Esophagus (tissue), 2 donors: ENCODE measurements around the gene C5orf24. TPM values are rescaled to one million over a fixed set of nuclear protein-coding genes. Genes with fewer than 3 reads are reported as not detected.
"Not testable (repeated sequence)": the region's sequence is repeated elsewhere in the genome, so short reads cannot be mapped to it uniquely, and the experiment has no call there.

Experiments
- H3K27ac ChIP-seq, 2 donors: one replicate each; pipeline ENCODE4 v1.5.1; 2013; ENCODE audit warnings: low read depth in 2 of 2, mild to moderate bottlenecking in 2 of 2, inconsistent platforms in 1 of 2, low read length in 1 of 2, moderate library complexity in 1 of 2
- H3K27me3 ChIP-seq, 2 donors: one replicate each; pipeline ENCODE4 v1.6.1; 2013; ENCODE audit warnings: low read length in 2 of 2, control low read depth in 1 of 2, mild to moderate bottlenecking in 1 of 2; ENCODE audit not compliant: insufficient read depth in 2 of 2, control insufficient read depth in 1 of 2
- H3K36me3 ChIP-seq, 2 donors: one replicate each; pipeline ENCODE4 v1.6.1; 2013; ENCODE audit warnings: low read length in 1 of 2; ENCODE audit not compliant: control insufficient read depth in 2 of 2, insufficient read depth in 2 of 2
- H3K4me1 ChIP-seq, 2 donors: one replicate each; pipeline ENCODE4 v1.6.1; 2013; ENCODE audit warnings: low read length in 1 of 2; ENCODE audit not compliant: control insufficient read depth in 2 of 2, insufficient read depth in 2 of 2
- H3K4me3 ChIP-seq, 2 donors: one replicate each; pipeline ENCODE4 v1.5.1; 2013; ENCODE audit warnings: low read length in 2 of 2, mild to moderate bottlenecking in 2 of 2, low read depth in 1 of 2, moderate library complexity in 1 of 2
- H3K9me3 ChIP-seq, 2 donors: one replicate each; pipeline ENCODE4 v1.6.1; 2013; ENCODE audit warnings: mild to moderate bottlenecking in 2 of 2, low read depth in 1 of 2, low read length in 1 of 2, moderate library complexity in 1 of 2; ENCODE audit not compliant: control insufficient read depth in 2 of 2, insufficient read depth in 1 of 2
- WGBS, 2 donors: extraction: QIAGEN DNeasy Blood & Tissue Kit; methylation state at CpG; one replicate each; pipeline ENCODE4 v1.1.7; 2013; 5-methylcytosine and 5-hydroxymethylcytosine counted together
- polyA plus RNA-seq, 2 donors: library from polyadenylated mRNA; stranded (reverse); fragments of 200-250 nt; gene quantifications; one replicate each; pipeline ENCODE4 v1.2.3, GENCODE V29; 2013
- donor health status: healthy with polysubstance abuse.
- donor health status: Bipolar disorder and iron deficiency.

The C5orf24 gene
- polyA plus RNA-seq, 2 donors: 9.0 to 12.3 TPM

DNA sequence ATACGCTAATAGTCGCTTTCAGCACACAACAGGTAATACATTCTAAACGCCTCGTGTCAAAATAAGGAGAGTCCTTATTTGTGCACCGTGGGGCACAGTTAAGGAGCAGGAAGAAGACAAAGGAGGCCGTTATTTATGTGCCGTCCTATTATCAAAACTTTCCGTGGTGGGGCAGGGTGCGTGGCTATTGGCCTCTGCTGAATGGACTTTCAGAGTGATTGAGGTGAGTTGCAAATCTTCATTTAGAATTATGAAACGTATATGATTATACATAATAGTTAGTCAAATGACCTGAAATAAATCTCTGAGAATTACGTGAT lies 833 bp downstream of the C5orf24 start:
- Histone ChIP-seq H3K9me3 (no peaks in the 10 kb centered on the region), H3K36me3 (peaks cover 0 to 4% of the 10 kb centered on the region in 2 donors), H3K27me3 (no peaks in the 10 kb centered on the region), H3K4me3 (peak overlapping the region; percentile 85 to 96), H3K27ac (peak overlapping the region; percentile 93 to 97), H3K4me1 (peaks cover 0 to 3% of the 10 kb centered on the region in 2 donors)
- 1% methylated on average over 11 of the region's 11 CpGs for WGBS, 2 donors

DNA sequence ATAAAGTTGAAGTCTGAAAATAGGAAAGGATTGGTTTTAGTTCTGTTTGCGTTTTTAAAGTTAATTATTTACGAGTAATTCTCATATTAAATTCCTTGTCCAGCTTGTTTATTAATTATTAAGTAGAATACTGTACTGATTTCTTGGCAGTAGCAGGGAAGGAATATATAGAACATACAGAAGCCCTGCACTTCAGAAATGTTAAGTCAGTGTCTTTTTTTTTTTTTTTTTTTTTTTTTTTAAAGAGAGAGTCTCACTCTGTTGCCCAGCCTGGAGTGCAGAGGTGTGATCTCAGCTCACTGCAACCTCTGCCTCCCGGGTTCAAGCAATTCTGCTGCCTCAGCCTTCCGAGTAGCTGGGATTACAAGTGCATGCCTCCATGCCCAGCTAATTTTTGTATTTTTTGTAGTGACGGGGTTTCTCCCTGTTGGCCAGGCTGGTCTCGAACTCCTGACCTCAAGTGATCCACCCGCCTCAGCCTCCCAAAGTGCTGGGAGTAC lies 3.7 kb downstream of the C5orf24 start:
- WGBS, 2 donors: 78 to 86% methylated on average over 7 of the region's 7 CpGs

DNA sequence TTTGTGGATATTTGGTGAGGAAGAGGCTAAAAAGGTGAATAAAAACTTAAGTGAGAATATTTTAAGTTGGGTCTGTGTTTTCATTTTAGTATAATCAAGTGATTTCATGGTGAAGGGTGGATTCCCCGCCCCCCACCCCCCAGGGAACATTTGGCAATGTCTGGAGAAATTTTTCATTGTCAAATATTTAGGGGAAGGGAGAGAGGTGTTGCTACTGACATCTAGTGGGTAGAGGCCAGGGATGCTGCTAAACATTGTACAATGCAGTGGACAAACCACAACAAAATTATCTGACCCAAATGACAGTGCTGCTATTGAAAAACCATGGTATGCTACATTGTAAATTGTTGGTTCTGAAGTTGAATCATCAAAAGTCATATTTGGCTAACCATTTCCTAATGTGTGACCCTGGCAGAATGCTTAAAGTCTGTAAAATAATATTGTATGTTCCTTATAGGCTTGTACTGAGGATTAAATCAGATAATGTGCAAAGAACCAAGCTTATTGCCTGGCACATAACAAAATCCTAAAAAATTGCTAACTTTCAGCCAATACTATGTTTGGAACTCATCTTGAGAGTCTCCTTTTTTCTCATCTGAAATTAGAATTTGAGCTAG lies 5.6 kb downstream of the C5orf24 start:
- peaks cover 0 to 3% of the 10 kb centered on the region in 2 donors for H3K4me1 ChIP-seq
- H3K36me3 ChIP-seq: peaks cover 7 to 10% of the 10 kb centered on the region in 2 donors
- 58 to 65% methylated on average over 1 of the region's 1 CpG for WGBS, 2 donors

More for the DNA sequence above, 3.7 kb downstream of the C5orf24 start:
- H3K4me1 ChIP-seq, H3K9me3 ChIP-seq, H3K27ac ChIP-seq, H3K27me3 ChIP-seq, H3K4me3 ChIP-seq, H3K36me3 ChIP-seq: not testable (repeated sequence)

DNA sequence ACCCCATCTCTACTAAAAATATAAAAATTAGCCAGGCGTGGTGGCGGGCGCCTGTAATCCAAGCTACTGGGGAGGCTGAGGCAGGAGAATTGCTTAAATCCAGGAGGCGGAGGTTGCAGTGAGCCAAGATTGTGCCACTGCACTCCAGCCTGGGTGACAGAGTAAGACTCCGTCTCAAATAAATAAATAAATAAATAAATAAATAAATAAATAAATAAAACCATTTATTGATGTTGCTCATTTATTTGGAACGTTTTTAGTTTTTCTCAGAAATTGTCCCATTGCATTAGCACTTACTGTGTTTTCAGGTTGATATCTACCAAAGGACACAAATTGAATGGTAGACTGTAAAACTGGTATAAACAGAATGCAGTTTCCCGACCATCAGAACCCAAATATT lies 10.7 kb downstream of the C5orf24 start:
- H3K36me3 ChIP-seq, H3K4me3 ChIP-seq, H3K4me1 ChIP-seq, H3K27ac ChIP-seq, H3K27me3 ChIP-seq, H3K9me3 ChIP-seq: not testable (repeated sequence)
- 91 to 93% methylated on average over 7 of the region's 7 CpGs for WGBS, 2 donors

More for the DNA sequence above, 5.6 kb downstream of the C5orf24 start:
- H3K9me3 ChIP-seq: no peaks in the 10 kb centered on the region
- H3K27me3 ChIP-seq: no peaks in the 10 kb centered on the region
- H3K4me3 ChIP-seq: no peak overlapping the region
- no peak overlapping the region for H3K27ac ChIP-seq

DNA sequence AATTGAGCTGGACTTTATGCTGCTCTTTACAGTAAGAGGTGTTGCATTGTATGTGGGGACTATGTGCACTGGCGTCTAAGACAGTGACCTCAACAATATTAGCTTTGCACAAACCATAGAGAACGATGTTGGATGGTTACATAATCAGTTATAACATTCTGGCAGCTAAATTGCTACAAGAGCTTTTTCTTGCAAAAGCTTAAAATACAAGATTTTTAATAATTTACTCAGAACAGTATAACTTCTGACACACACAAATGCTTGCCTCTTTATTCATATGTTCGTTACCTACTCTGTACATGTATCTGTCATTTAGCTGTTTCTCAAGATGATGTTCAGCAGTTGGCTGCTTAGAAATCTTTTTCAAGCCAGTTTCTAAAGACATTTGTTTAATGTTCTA lies 11.6 kb downstream of the C5orf24 start:
- WGBS, 2 donors: 62 to 66% methylated on average over 3 of the region's 3 CpGs
- Histone ChIP-seq H3K4me1 (no peaks in the 10 kb centered on the region), H3K9me3 (no peaks in the 10 kb centered on the region), H3K4me3 (no peak overlapping the region), H3K27me3 (no peaks in the 10 kb centered on the region), H3K27ac (no peak overlapping the region), H3K36me3 (peaks cover 6 to 7% of the 10 kb centered on the region in 2 donors)

DNA sequence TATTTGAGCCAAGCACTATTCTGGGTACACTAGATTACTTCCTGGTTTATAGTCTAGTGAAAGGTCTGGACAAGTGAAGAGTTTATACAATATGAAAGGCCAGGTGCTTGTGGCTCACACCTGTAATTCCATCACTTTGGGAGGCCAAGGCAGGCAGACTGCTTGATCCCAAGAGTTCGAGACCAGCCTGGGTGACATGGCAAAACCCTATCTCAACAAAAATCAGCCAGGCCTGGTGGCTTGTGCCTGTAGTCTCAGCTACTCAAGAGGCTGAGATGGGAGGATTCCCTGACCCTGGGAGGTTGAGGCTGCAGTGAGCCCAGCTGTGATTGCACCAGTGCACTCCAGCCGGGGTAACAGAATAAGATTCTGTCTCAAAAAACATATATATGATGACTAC lies 18.9 kb downstream of the C5orf24 start:
- H3K4me3 ChIP-seq: no peak overlapping the region
- 95 to 96% methylated on average over 2 of the region's 2 CpGs for WGBS, 2 donors
- H3K4me1 ChIP-seq: no peaks in the 10 kb centered on the region
- no peak overlapping the region for H3K27ac ChIP-seq
- H3K36me3 ChIP-seq: no peaks in the 10 kb centered on the region
- H3K9me3 ChIP-seq: no peaks in the 10 kb centered on the region
- no peaks in the 10 kb centered on the region for H3K27me3 ChIP-seq

DNA sequence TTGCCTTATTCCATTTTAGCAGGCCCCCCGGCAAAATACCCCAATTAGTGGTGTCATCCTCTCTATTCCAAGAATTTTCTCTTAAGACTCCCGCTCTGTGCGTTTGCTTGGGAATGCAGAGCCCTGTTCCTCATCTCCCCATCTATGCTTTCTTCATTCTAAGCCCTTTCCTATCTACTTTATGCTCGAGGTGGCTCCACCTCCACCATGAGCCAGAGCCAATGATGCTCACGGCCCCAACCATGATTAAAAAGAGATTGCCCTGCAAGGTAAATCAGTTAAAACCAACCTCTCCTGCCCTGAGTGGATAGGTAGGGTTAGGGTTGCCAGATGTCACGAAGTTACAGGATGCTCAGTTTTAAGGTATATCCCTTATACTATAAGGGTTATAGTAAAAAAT lies 27.7 kb downstream of the C5orf24 start:
- Histone ChIP-seq H3K4me1 (peaks cover 6 to 8% of the 10 kb centered on the region in 2 donors), H3K27ac (peak overlapping the region in 1 of 2 donors; percentile 85), H3K36me3 (no peaks in the 10 kb centered on the region), H3K4me3 (peak overlapping the region in 1 of 2 donors; percentile 68), H3K9me3 (no peaks in the 10 kb centered on the region), H3K27me3 (no peaks in the 10 kb centered on the region)
- WGBS, 2 donors: 78 to 79% methylated on average over 6 of the region's 6 CpGs

DNA sequence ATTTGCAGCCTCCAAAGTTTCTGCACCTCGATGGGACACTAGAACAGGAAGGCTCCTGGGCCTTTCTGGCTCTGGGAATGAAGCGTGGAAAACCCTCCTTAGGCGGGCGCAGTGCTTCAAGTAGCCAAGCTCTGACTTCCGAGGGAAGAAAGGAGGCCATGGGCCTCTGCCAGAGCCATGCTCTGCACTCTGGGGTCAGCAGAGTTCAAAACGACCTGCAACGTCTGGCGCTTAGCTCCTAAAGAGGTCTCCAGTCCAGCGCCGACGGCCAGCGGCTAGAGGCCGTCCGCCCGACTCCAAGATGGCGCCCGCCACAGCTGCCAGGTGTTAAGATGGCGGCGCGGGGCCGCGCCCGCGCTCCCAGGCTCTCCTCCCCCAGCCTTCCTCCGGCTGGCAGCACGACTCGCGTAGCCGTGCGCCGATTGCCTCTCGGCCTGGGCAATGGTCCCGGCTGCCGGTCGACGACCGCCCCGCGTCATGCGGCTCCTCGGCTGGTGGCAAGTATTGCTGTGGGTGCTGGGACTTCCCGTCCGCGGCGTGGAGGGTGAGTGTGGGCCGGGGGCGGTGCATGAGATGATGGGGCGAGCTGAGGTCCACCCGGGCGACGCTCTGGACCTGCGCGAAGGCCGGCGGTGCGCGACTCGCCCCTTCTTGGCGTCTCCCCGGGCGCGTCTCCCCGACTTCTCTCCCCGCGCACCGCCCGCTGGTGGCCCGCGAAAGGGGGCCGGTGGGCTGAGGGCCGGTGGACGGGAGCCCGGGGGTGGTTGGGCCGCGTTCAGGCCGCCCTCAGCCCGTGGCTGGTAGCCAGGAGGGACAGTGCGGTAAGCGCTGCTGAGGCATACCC lies 28.4 kb downstream of the C5orf24 start, which contains the start of gene TXNDC15:
TSS of gene TXNDC15 (plus strand) at position 385 of the 844 bp plus-strand sequence. CDS start at position 442, 57 bp downstream.
- 2 to 4% methylated on average over 66 to 79 of the region's 79 CpGs for whole genome bisulfite sequencing, 2 donors

DNA sequence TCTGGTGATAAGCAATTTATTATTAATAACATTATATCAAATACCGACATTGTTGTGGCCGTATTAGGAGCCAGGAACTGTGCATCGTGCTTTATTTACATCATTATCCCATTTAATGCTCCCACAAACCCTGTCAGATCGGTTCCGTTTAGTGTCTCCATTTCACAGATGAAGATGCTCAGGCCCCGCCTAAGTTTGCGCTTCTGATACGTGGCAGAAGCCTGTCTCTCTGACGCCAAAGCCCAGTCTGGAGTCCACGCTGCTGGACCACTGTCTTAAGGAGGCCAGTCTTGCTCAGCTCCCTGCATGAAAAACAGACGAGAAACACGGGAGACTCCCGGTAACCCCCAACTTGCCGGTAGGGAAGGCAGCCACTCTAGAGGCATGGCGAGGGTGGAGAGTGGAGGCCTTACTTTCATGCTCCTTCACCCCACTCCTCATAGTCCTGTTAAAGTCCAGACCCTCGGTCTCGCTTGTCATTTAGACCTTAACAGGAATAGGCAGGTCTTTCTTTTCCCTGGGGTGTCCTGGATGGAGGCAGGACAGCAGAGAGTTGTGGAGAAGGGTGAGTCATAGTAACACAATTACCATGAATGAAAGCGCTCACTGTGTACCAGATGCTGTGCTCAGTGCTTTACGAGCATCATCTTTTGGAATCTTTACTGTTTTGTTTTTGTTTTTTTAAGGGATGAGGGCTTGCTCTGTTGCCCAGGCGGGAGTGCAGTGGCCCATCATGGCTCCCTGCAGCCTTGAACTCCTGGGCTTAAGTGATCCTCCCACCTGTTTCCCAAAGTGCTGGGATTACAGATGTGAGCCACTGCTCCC lies 29.3 kb downstream of the C5orf24 start:
- WGBS, 2 donors: 5 to 6% methylated on average over 20 of the region's 20 CpGs
- peaks cover 6 to 8% of the 10 kb centered on the region in 2 donors for H3K4me1 ChIP-seq
- H3K36me3 ChIP-seq: no peaks in the 10 kb centered on the region
- peak overlapping the region; percentile 68 to 94 for H3K4me3 ChIP-seq
- H3K9me3 ChIP-seq: no peaks in the 10 kb centered on the region
- peak overlapping the region; percentile 84 to 85 for H3K27ac ChIP-seq
- H3K27me3 ChIP-seq: no peaks in the 10 kb centered on the region

More for the DNA sequence above, 28.4 kb downstream of the C5orf24 start, which contains the start of gene TXNDC15:
- peaks cover 6 to 8% of the 10 kb centered on the region in 2 donors for H3K4me1 ChIP-seq
- H3K36me3 ChIP-seq: no peaks in the 10 kb centered on the region
- peak within 1 kb of the TSS; percentile 68 to 94 for H3K4me3 ChIP-seq
- no peaks in the 10 kb centered on the region for H3K27me3 ChIP-seq
- H3K9me3 ChIP-seq: no peaks in the 10 kb centered on the region
- peak within 1 kb of the TSS; percentile 84 to 85 for H3K27ac ChIP-seq
